Activated T-cell treated with anti-CD3 and anti-CD28 coated beads, Interleukin-2, amount 50 U/mL, for 72 hours (primary cell): ENCODE data around the gene DYNLRB2. TPM values are rescaled to one million over a fixed set of nuclear protein-coding genes. Genes with fewer than 3 reads are reported as not detected.

Source experiments
- ATAC-seq, 2 donors: fragments of 150-1000 bp; cut with Tn5 transposase; replicated peaks in 1 of 2; 2 replicates each; pipeline ENCODE4 v1.10.0; 2021; ENCODE audit warnings: moderate library complexity in 2 of 2, mild to moderate bottlenecking in 1 of 2
- DNase-seq, 2 donors: peaks; one replicate each; pipeline ENCODE4 v3.0.0; 2021 to 2022; ENCODE audit warnings: mixed read lengths in 1 of 2
- H3K27ac Mint-ChIP-seq: one replicate; pipeline ENCODE4 v1.8.0; 2022; ENCODE audit warnings: mild to moderate bottlenecking, moderate library complexity, mixed read lengths
- H3K27me3 Mint-ChIP-seq: one replicate; pipeline ENCODE4 v1.8.0; 2022; ENCODE audit warnings: low read depth, mixed read lengths
- H3K36me3 Mint-ChIP-seq, 2 donors: one replicate each; pipeline ENCODE4 v1.8.0; 2022; ENCODE audit warnings: mixed read lengths in 2 of 2, mild to moderate bottlenecking in 1 of 2; ENCODE audit not compliant: insufficient read depth in 2 of 2
- H3K4me1 Mint-ChIP-seq: one replicate; pipeline ENCODE4 v1.8.0; 2022; ENCODE audit warnings: low read depth, mixed read lengths
- H3K4me3 Mint-ChIP-seq, 2 donors: one replicate each; pipeline ENCODE4 v1.8.0; 2022; ENCODE audit warnings: mild to moderate bottlenecking in 2 of 2, mixed read lengths in 2 of 2, moderate library complexity in 2 of 2
- H3K9me3 Mint-ChIP-seq, 2 donors: one replicate each; pipeline ENCODE4 v1.8.0; 2022; ENCODE audit warnings: mixed read lengths in 2 of 2
- total RNA-seq, 2 donors: library from RNA; stranded (reverse); gene quantifications; one replicate each; pipeline ENCODE4 v1.2.3, GENCODE V29; 2022

DYNLRB2 gene
- total RNA-seq, 2 donors from 2014 or later = 1.5 TPM; not detected in 1

GRCh38 chr16:80563066-80563465, 22.3 kb downstream of the DYNLRB2 start:
- Mint-ChIP-seq H3K27ac (no peak overlapping the region), H3K4me3 (no peak overlapping the region), H3K9me3 (peaks cover 0 to 3% of the 10 kb centered on the region in 2 donors), H3K27me3 (peaks cover 5% of the 10 kb centered on the region), H3K36me3 (no peaks in the 10 kb centered on the region), H3K4me1 (peaks cover 32% of the 10 kb centered on the region)
- no peak for ATAC-seq
- DNase-seq = no peak

GRCh38 chr16:80564394-80564793, 23.6 kb downstream of the DYNLRB2 start:
- peaks cover 40% of the 10 kb centered on the region for H3K4me1 Mint-ChIP-seq
- peaks cover 0 to 1% of the 10 kb centered on the region in 2 donors for H3K36me3 Mint-ChIP-seq
- no peak overlapping the region for H3K27ac Mint-ChIP-seq
- H3K27me3 Mint-ChIP-seq = peaks cover 5% of the 10 kb centered on the region
- H3K4me3 Mint-ChIP-seq = no peak overlapping the region
- no peak for ATAC-seq
- H3K9me3 Mint-ChIP-seq = peaks cover 0 to 3% of the 10 kb centered on the region in 2 donors
- no peak for DNase-seq

GRCh38 chr16:80569440-80570105, 28.8 kb downstream of the DYNLRB2 start:
- H3K4me1 Mint-ChIP-seq = peaks cover 48% of the 10 kb centered on the region
- peaks cover 0 to 1% of the 10 kb centered on the region in 2 donors for H3K36me3 Mint-ChIP-seq
- H3K9me3 Mint-ChIP-seq = peaks cover 4 to 6% of the 10 kb centered on the region in 2 donors
- ATAC-seq = peak; percentile 98 to 99
- DNase-seq = peak; percentile 85 to 91
- H3K27me3 Mint-ChIP-seq = peaks cover 5% of the 10 kb centered on the region
- H3K4me3 Mint-ChIP-seq = peak overlapping the region; percentile 72 to 75
- peak overlapping the region; percentile 21 for H3K27ac Mint-ChIP-seq

GRCh38 chr16:80570106-80570478, 29.3 kb downstream of the DYNLRB2 start:
- peaks cover under 1% of the 10 kb centered on the region for H3K27me3 Mint-ChIP-seq
- H3K9me3 Mint-ChIP-seq = peaks cover 4 to 6% of the 10 kb centered on the region in 2 donors
- H3K27ac Mint-ChIP-seq = peak overlapping the region; percentile 18
- H3K4me3 Mint-ChIP-seq = peak overlapping the region; percentile 72 to 75
- peak; percentile 17 to 22 for ATAC-seq
- H3K36me3 Mint-ChIP-seq = peaks cover 0 to 1% of the 10 kb centered on the region in 2 donors
- DNase-seq = peak; percentile 2 to 14
- H3K4me1 Mint-ChIP-seq = peaks cover 43% of the 10 kb centered on the region

GRCh38 chr16:80573700-80574120, 32.9 kb downstream of the DYNLRB2 start:
- Mint-ChIP-seq H3K27me3 (no peaks in the 10 kb centered on the region), H3K9me3 (peaks cover 3 to 4% of the 10 kb centered on the region in 2 donors), H3K4me1 (peaks cover 30% of the 10 kb centered on the region), H3K36me3 (peaks cover 0 to under 1% of the 10 kb centered on the region in 2 donors), H3K4me3 (no peak overlapping the region), H3K27ac (no peak overlapping the region)
- no peak for ATAC-seq
- no peak for DNase-seq

- no peak for ATAC-seq
- peaks cover 9% of the 10 kb centered on the region for H3K27me3 Mint-ChIP-seq
- H3K4me1 Mint-ChIP-seq = peaks cover 33% of the 10 kb centered on the region
- H3K9me3 Mint-ChIP-seq = peaks cover 4 to 8% of the 10 kb centered on the region in 2 donors
- H3K36me3 Mint-ChIP-seq = peaks cover 4% of the 10 kb centered on the region in 2 donors
- DNase-seq = no peak
- H3K27ac Mint-ChIP-seq = no peak overlapping the region
- H3K4me3 Mint-ChIP-seq = no peak overlapping the region
These were observed 35.6 kb downstream of the DYNLRB2 start for GRCh38 chr16:80576343-80576912.

GRCh38 chr16:80577485-80578280, 36.9 kb downstream of the DYNLRB2 start:
- no peak overlapping the region for H3K27ac Mint-ChIP-seq
- peaks cover 10% of the 10 kb centered on the region for H3K27me3 Mint-ChIP-seq
- ATAC-seq = no peak

GRCh38 chr16:80580109-80580832, 39.5 kb downstream of the DYNLRB2 start:
- Mint-ChIP-seq H3K4me3 (peak overlapping the region; percentile 74 to 77), H3K9me3 (peaks cover 4 to 10% of the 10 kb centered on the region in 2 donors), H3K27ac (peak overlapping the region; percentile 61), H3K36me3 (peaks cover 4% of the 10 kb centered on the region in 2 donors), H3K27me3 (peaks cover 10% of the 10 kb centered on the region), H3K4me1 (peaks cover 64% of the 10 kb centered on the region)
- peak; percentile 84 to 88 for DNase-seq
- peak; percentile 81 to 84 for ATAC-seq

More at GRCh38 chr16:80577485-80578280, 36.9 kb downstream of the DYNLRB2 start:
- no peak for DNase-seq
- peaks cover 4% of the 10 kb centered on the region in 2 donors for H3K36me3 Mint-ChIP-seq
- H3K4me1 Mint-ChIP-seq = peaks cover 40% of the 10 kb centered on the region
- H3K4me3 Mint-ChIP-seq = no peak overlapping the region
- H3K9me3 Mint-ChIP-seq = peaks cover 4 to 8% of the 10 kb centered on the region in 2 donors

GRCh38 chr16:80583466-80583865, 42.7 kb downstream of the DYNLRB2 start:
- H3K27ac Mint-ChIP-seq = peak overlapping the region; percentile 62
- H3K4me1 Mint-ChIP-seq = peaks cover 71% of the 10 kb centered on the region
- DNase-seq = peak; percentile 73 to 76
- peak overlapping the region; percentile 56 to 57 for H3K4me3 Mint-ChIP-seq
- peaks cover 4 to 6% of the 10 kb centered on the region in 2 donors for H3K36me3 Mint-ChIP-seq
- H3K9me3 Mint-ChIP-seq = peaks cover 4 to 10% of the 10 kb centered on the region in 2 donors
- peak; percentile 26 to 40 for ATAC-seq
- peaks cover 10% of the 10 kb centered on the region for H3K27me3 Mint-ChIP-seq

- peak; percentile 36 to 59 for ATAC-seq
- no peak for DNase-seq
- H3K4me3 Mint-ChIP-seq = peak overlapping the region in 1 of 2 donors; percentile 13
- peaks cover 5% of the 10 kb centered on the region in 2 donors for H3K36me3 Mint-ChIP-seq
- peaks cover 2 to 8% of the 10 kb centered on the region in 2 donors for H3K9me3 Mint-ChIP-seq
- peaks cover 55% of the 10 kb centered on the region for H3K4me1 Mint-ChIP-seq
- no peak overlapping the region for H3K27ac Mint-ChIP-seq
- peaks cover 22% of the 10 kb centered on the region for H3K27me3 Mint-ChIP-seq
These were observed 45.0 kb downstream of the DYNLRB2 start for GRCh38 chr16:80585764-80586163.

- ATAC-seq (no peak), DNase-seq (no peak)
- H3K27ac Mint-ChIP-seq = no peak overlapping the region
- peaks cover 55% of the 10 kb centered on the region for H3K4me1 Mint-ChIP-seq
- no peak overlapping the region for H3K4me3 Mint-ChIP-seq
- H3K27me3 Mint-ChIP-seq = peaks cover 15% of the 10 kb centered on the region
- H3K9me3 Mint-ChIP-seq = peaks cover 0 to 2% of the 10 kb centered on the region in 2 donors
- peaks cover 3% of the 10 kb centered on the region in 2 donors for H3K36me3 Mint-ChIP-seq
These were observed 45.7 kb downstream of the DYNLRB2 start for GRCh38 chr16:80586476-80586875.

- Mint-ChIP-seq H3K27ac (no peak overlapping the region), H3K4me1 (peaks cover 56% of the 10 kb centered on the region), H3K36me3 (peaks cover 3% of the 10 kb centered on the region in 2 donors), H3K27me3 (peaks cover 17% of the 10 kb centered on the region), H3K9me3 (peaks cover 0 to 2% of the 10 kb centered on the region in 2 donors), H3K4me3 (no peak overlapping the region)
- no peak for ATAC-seq
- DNase-seq = no peak
These were observed 46.3 kb downstream of the DYNLRB2 start for GRCh38 chr16:80587071-80587470.
